Measurements from ENCODE around the gene AREL1.

AREL1 gene

GRCh38 chr14:74658535-74659131 is 54.2 kb downstream of the AREL1 start:
- no peak for DNase-seq

- DNase-seq: no peak
These were observed 55.9 kb downstream of the AREL1 start for GRCh38 chr14:74656964-74657363.

GRCh38 chr14:74655599-74656395 is 57.1 kb downstream of the AREL1 start:
- no peak for DNase-seq

- DNase-seq: no peak
These were observed 57.9 kb downstream of the AREL1 start for GRCh38 chr14:74654931-74655330.

- DNase-seq: no peak
These were observed 59.3 kb downstream of the AREL1 start for GRCh38 chr14:74653386-74654138.

GRCh38 chr14:74652541-74652940 is 60.3 kb downstream of the AREL1 start:
- no peak for DNase-seq

GRCh38 chr14:74650927-74651686 is 61.8 kb downstream of the AREL1 start:
- no peak for DNase-seq

GRCh38 chr14:74649673-74650072 is 63.2 kb downstream of the AREL1 start:
- no peak for DNase-seq

GRCh38 chr14:74649167-74649566 is 63.7 kb downstream of the AREL1 start:
- no peak for DNase-seq

GRCh38 chr14:74648601-74649000 is 64.3 kb downstream of the AREL1 start:
- DNase-seq: no peak

GRCh38 chr14:74647678-74648461 is 65.0 kb downstream of the AREL1 start:
- DNase-seq: no peak

GRCh38 chr14:74647061-74647677 is 65.7 kb downstream of the AREL1 start:
- DNase-seq: no peak

- DNase-seq: no peak
These were observed 67.0 kb downstream of the AREL1 start for GRCh38 chr14:74645756-74646470.

GRCh38 chr14:74645244-74645643 is 67.6 kb downstream of the AREL1 start:
- no peak for DNase-seq

- DNase-seq: no peak
These were observed 71.1 kb downstream of the AREL1 start for GRCh38 chr14:74641601-74642391.

GRCh38 chr14:74638966-74639365 is 73.9 kb downstream of the AREL1 start:
- no peak for DNase-seq

GRCh38 chr14:74638066-74638465 is 74.8 kb downstream of the AREL1 start:
- no peak for DNase-seq

- no peak for DNase-seq
These were observed 75.7 kb downstream of the AREL1 start for GRCh38 chr14:74637178-74637550.

- DNase-seq: no peak
These were observed 76.3 kb downstream of the AREL1 start for GRCh38 chr14:74636424-74637177.

GRCh38 chr14:74635847-74636246 is 77.0 kb downstream of the AREL1 start:
- no peak for DNase-seq

All from CD4-positive, alpha-beta T cell treated with Interleukin-21 for 1 hour (primary cell).